ENCODE results near the gene SPINT2.

SPINT2 gene

GRCh38 chr19:38245826-38246498, 18.4 kb upstream of the SPINT2 start:
- TF ChIP-seq OSR1 (CRISPR knock-in tag; IDR thresholded peaks at IDR 0.05), result no peak
- TF ChIP-seq CREB5 (CRISPR knock-in tag; IDR thresholded peaks at IDR 0.05; ENCODE audit: low read depth), result no peak
- no peak for TF ChIP-seq ISL1 (CRISPR knock-in tag; IDR thresholded peaks at IDR 0.05)
- no peak for TF ChIP-seq ZNF565 (CRISPR knock-in tag; conservative IDR thresholded peaks at IDR 0.05; ENCODE audit: low read depth)
- no peak for TF ChIP-seq ZC3H10 (CRISPR knock-in tag; IDR thresholded peaks at IDR 0.05)
- no peak for TF ChIP-seq PPARA (CRISPR knock-in tag; IDR thresholded peaks at IDR 0.05; ENCODE audit: borderline replicate concordance)
- TF ChIP-seq RARB (CRISPR knock-in tag; IDR thresholded peaks at IDR 0.05), result no peak
- TF ChIP-seq GLIS3 (CRISPR knock-in tag; IDR thresholded peaks at IDR 0.05), result no peak
- TF ChIP-seq ZNF70 (CRISPR knock-in tag; IDR thresholded peaks at IDR 0.05), result no peak
- no peak for TF ChIP-seq SNAI2 (CRISPR knock-in tag; IDR thresholded peaks at IDR 0.05)
- TF ChIP-seq CSDC2 (CRISPR knock-in tag; IDR thresholded peaks at IDR 0.05), result no peak
- TF ChIP-seq BACH2 (CRISPR knock-in tag; IDR thresholded peaks at IDR 0.05; ENCODE audit: borderline replicate concordance), result no peak
- TF ChIP-seq ARNTL (CRISPR knock-in tag; IDR thresholded peaks at IDR 0.05; ENCODE audit: borderline replicate concordance, low read depth), result no peak
- no peak for ATAC-seq

DNA sequence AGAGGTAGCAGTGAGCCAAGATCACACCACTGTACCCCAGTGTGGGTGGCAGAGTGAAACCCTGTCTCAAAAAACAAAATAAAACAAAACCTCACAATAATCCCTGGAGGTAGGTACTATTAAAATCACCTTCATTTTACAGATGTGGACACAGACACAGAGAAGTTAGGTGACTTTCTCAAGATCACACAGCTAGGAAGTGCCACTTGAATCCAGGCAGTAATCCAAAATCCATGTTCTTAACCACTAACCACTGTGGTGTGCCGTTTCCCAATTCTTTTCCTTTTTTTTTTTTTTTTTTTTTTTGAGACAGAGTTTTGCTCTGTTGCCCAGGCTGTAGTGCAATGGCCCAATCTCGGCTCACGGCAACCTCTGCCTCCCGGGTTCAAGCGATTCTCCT, 17.2 kb upstream of the SPINT2 start:
- ATAC-seq, result no peak
- TF ChIP-seq, protein P1, sequence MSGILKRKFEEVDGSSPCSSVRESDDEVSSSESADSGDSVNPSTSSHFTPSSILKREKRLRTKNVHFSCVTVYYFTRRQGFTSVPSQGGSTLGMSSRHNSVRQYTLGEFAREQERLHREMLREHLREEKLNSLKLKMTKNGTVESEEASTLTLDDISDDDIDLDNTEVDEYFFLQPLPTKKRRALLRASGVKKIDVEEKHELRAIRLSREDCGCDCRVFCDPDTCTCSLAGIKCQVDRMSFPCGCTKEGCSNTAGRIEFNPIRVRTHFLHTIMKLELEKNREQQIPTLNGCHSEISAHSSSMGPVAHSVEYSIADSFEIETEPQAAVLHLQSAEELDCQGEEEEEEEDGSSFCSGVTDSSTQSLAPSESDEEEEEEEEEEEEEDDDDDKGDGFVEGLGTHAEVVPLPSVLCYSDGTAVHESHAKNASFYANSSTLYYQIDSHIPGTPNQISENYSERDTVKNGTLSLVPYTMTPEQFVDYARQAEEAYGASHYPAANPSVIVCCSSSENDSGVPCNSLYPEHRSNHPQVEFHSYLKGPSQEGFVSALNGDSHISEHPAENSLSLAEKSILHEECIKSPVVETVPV (CRISPR knock-in tag; IDR thresholded peaks at IDR 0.05), result no peak
- TF ChIP-seq CREB5 (CRISPR knock-in tag; IDR thresholded peaks at IDR 0.05; ENCODE audit: low read depth), result no peak
- no peak for TF ChIP-seq ARNTL (CRISPR knock-in tag; IDR thresholded peaks at IDR 0.05; ENCODE audit: borderline replicate concordance, low read depth)
- no peak for TF ChIP-seq TCF4 (CRISPR knock-in tag; IDR thresholded peaks at IDR 0.05; ENCODE audit: borderline replicate concordance)

- no peak for ATAC-seq
- no peak for TF ChIP-seq RARB (CRISPR knock-in tag; IDR thresholded peaks at IDR 0.05)
- TF ChIP-seq, protein P2, sequence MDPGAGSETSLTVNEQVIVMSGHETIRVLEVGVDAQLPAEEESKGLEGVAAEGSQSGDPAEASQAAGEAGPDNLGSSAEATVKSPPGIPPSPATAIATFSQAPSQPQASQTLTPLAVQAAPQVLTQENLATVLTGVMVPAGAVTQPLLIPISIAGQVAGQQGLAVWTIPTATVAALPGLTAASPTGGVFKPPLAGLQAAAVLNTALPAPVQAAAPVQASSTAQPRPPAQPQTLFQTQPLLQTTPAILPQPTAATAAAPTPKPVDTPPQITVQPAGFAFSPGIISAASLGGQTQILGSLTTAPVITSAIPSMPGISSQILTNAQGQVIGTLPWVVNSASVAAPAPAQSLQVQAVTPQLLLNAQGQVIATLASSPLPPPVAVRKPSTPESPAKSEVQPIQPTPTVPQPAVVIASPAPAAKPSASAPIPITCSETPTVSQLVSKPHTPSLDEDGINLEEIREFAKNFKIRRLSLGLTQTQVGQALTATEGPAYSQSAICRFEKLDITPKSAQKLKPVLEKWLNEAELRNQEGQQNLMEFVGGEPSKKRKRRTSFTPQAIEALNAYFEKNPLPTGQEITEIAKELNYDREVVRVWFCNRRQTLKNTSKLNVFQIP (CRISPR knock-in tag; IDR thresholded peaks at IDR 0.05; ENCODE audit: borderline replicate concordance, low read depth), result no peak
- TF ChIP-seq OSR1 (CRISPR knock-in tag; IDR thresholded peaks at IDR 0.05), result no peak
- TF ChIP-seq GLIS3 (CRISPR knock-in tag; IDR thresholded peaks at IDR 0.05), result no peak
- TF ChIP-seq ARNTL (CRISPR knock-in tag; IDR thresholded peaks at IDR 0.05; ENCODE audit: borderline replicate concordance, low read depth), result no peak
- no peak for TF ChIP-seq PPARA (CRISPR knock-in tag; IDR thresholded peaks at IDR 0.05; ENCODE audit: borderline replicate concordance)
- no peak for TF ChIP-seq ZFP3 (CRISPR knock-in tag; IDR thresholded peaks at IDR 0.05)
- no peak for TF ChIP-seq CSDC2 (CRISPR knock-in tag; IDR thresholded peaks at IDR 0.05)
- TF ChIP-seq ZNF565 (CRISPR knock-in tag; conservative IDR thresholded peaks at IDR 0.05; ENCODE audit: low read depth), result no peak
- TF ChIP-seq, protein P3, sequence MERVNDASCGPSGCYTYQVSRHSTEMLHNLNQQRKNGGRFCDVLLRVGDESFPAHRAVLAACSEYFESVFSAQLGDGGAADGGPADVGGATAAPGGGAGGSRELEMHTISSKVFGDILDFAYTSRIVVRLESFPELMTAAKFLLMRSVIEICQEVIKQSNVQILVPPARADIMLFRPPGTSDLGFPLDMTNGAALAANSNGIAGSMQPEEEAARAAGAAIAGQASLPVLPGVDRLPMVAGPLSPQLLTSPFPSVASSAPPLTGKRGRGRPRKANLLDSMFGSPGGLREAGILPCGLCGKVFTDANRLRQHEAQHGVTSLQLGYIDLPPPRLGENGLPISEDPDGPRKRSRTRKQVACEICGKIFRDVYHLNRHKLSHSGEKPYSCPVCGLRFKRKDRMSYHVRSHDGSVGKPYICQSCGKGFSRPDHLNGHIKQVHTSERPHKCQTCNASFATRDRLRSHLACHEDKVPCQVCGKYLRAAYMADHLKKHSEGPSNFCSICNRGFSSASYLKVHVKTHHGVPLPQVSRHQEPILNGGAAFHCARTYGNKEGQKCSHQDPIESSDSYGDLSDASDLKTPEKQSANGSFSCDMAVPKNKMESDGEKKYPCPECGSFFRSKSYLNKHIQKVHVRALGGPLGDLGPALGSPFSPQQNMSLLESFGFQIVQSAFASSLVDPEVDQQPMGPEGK (CRISPR knock-in tag; IDR thresholded peaks at IDR 0.05; ENCODE audit: borderline replicate concordance), result no peak
- TF ChIP-seq, protein P4, sequence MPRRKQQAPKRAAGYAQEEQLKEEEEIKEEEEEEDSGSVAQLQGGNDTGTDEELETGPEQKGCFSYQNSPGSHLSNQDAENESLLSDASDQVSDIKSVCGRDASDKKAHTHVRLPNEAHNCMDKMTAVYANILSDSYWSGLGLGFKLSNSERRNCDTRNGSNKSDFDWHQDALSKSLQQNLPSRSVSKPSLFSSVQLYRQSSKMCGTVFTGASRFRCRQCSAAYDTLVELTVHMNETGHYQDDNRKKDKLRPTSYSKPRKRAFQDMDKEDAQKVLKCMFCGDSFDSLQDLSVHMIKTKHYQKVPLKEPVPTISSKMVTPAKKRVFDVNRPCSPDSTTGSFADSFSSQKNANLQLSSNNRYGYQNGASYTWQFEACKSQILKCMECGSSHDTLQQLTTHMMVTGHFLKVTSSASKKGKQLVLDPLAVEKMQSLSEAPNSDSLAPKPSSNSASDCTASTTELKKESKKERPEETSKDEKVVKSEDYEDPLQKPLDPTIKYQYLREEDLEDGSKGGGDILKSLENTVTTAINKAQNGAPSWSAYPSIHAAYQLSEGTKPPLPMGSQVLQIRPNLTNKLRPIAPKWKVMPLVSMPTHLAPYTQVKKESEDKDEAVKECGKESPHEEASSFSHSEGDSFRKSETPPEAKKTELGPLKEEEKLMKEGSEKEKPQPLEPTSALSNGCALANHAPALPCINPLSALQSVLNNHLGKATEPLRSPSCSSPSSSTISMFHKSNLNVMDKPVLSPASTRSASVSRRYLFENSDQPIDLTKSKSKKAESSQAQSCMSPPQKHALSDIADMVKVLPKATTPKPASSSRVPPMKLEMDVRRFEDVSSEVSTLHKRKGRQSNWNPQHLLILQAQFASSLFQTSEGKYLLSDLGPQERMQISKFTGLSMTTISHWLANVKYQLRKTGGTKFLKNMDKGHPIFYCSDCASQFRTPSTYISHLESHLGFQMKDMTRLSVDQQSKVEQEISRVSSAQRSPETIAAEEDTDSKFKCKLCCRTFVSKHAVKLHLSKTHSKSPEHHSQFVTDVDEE (CRISPR knock-in tag; IDR thresholded peaks at IDR 0.05), result no peak
- TF ChIP-seq ESRRG (CRISPR knock-in tag; IDR thresholded peaks at IDR 0.05), result no peak
- TF ChIP-seq TCF4 (CRISPR knock-in tag; IDR thresholded peaks at IDR 0.05; ENCODE audit: borderline replicate concordance), result no peak
- no peak for TF ChIP-seq ISL1 (CRISPR knock-in tag; IDR thresholded peaks at IDR 0.05)
- TF ChIP-seq, protein P1 (CRISPR knock-in tag; IDR thresholded peaks at IDR 0.05), result no peak
- TF ChIP-seq ZC3H10 (CRISPR knock-in tag; IDR thresholded peaks at IDR 0.05), result no peak
- TF ChIP-seq ZNF70 (CRISPR knock-in tag; IDR thresholded peaks at IDR 0.05), result no peak
- no peak for TF ChIP-seq ZNF8 (CRISPR knock-in tag; IDR thresholded peaks at IDR 0.05)
- no peak for TF ChIP-seq SNAI2 (CRISPR knock-in tag; IDR thresholded peaks at IDR 0.05)
- no peak for TF ChIP-seq CREB5 (CRISPR knock-in tag; IDR thresholded peaks at IDR 0.05; ENCODE audit: low read depth)
These were observed 16.6 kb upstream of the SPINT2 start for GRCh38 chr19:38247734-38248268.

Data from SK-N-SH treated with all-trans-retinoic acid at 6 μM for 48 hours (cell line).